GM10266 (cell line): ENCODE measurements around the gene HAUS3.

Experiments used
- DNase-seq: peaks from one replicate; pipeline ENCODE4 v3.0.0; 2012; ENCODE audit errors: extremely low spot score
- TF ChIP-seq, protein P1 (sequence below): IDR thresholded peaks from 2 replicates; pipeline ENCODE4 v1.5.1; 2012; ENCODE audit warnings: mild to moderate bottlenecking, low read depth; ENCODE audit not compliant: control insufficient read depth, insufficient read depth; ENCODE audit errors: missing control alignments

The HAUS3 gene

DNA sequence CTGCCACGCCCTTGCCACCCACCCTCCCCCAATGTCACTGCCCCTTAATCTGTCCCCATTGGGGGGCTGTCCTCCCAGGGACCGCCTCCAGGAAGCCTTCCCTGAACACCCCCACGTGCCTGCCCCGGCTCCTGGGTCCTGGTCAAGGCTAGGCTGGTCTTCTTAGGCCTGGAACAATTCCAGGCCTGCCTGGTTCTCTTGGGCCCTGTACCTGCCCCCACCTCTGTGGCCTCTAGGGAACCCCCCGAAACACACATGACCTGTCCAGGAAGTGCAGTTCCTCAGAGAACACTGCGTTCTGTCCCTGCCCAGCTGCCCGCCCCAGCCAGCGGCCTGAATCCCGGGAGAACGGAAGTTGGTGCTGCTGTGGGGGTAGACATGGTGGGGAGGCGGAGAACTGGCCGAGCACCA is 14.9 kb upstream of the HAUS3 start:
- TF ChIP-seq, protein P1, sequence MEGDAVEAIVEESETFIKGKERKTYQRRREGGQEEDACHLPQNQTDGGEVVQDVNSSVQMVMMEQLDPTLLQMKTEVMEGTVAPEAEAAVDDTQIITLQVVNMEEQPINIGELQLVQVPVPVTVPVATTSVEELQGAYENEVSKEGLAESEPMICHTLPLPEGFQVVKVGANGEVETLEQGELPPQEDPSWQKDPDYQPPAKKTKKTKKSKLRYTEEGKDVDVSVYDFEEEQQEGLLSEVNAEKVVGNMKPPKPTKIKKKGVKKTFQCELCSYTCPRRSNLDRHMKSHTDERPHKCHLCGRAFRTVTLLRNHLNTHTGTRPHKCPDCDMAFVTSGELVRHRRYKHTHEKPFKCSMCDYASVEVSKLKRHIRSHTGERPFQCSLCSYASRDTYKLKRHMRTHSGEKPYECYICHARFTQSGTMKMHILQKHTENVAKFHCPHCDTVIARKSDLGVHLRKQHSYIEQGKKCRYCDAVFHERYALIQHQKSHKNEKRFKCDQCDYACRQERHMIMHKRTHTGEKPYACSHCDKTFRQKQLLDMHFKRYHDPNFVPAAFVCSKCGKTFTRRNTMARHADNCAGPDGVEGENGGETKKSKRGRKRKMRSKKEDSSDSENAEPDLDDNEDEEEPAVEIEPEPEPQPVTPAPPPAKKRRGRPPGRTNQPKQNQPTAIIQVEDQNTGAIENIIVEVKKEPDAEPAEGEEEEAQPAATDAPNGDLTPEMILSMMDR, result no peak
- no peak for DNase-seq

- no peak for DNase-seq
- TF ChIP-seq, protein P1, result no peak
These were observed 14.3 kb upstream of the HAUS3 start for GRCh38 chr4:2256156-2256731.

- TF ChIP-seq, protein P1, result no peak
- DNase-seq, result no peak
These were observed 13.7 kb upstream of the HAUS3 start for GRCh38 chr4:2255501-2256155.

GRCh38 chr4:2254665-2255500 is 13.0 kb upstream of the HAUS3 start:
- TF ChIP-seq, protein P1, result no peak

DNA sequence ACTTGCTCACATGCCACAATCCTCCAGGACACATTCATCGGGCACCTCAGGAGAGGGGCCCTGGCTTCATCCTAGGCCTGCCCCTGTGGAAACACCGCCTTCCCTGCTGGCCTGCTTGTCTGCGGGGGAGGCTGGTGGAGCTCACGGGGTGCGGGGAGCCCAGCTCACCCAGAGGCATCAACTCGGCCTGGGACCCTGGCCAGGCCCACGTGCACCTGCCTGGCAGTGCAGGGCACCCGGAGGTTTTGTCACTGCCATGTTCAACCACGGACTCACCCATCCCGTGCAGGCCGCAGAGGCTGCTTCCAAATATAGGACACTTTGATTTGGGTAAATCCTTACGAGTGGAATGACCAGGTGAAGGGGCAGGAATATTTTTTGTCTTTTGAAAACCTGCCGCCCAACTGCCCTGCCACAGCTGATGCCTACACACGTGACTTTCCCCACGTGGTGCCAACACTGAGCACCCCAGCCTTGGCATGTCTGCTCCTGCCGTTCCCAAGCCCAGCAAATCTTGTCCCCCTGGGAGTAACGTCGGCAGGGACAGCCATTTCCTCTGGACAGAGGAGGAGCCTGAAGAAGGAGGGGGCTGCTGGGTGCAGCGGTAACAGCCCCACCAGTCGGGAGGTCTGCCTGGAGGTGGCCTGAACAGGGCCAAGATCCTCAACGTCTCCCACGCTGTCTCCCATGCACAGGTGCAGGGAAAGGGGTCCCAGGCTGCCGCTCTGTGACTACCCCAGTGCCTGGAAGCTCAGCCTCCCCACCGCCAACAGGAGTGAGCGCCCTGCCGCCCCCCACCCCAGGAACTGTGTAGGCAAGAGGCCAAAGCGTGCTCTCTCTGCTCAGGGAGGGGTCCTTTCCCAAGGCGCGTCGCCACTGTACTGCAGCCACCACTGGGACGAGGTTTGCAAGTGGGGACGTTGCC is 11.5 kb upstream of the HAUS3 start:
- no peak for DNase-seq
- TF ChIP-seq, protein P1, result no peak

More at GRCh38 chr4:2254665-2255500, 13.0 kb upstream of the HAUS3 start:
- no peak for DNase-seq

- peak; percentile 7 for DNase-seq
These were observed 10.7 kb upstream of the HAUS3 start for GRCh38 chr4:2252530-2253091.

More at GRCh38 chr4:2252530-2253091, 10.7 kb upstream of the HAUS3 start:
- TF ChIP-seq, protein P1, result no peak
